SU-DHL-6 (cell line): ENCODE results near the gene ARHGAP8.

Experiments
- CTCF ChIP-seq: fragments of 200-600 bp; sonication (generic); IDR thresholded peaks from one replicate; pipeline ENCODE4 v1.5.1; 2017; ENCODE audit warnings: antibody characterized with exemption, mild to moderate bottlenecking, low read length, moderate library complexity; ENCODE audit not compliant: insufficient read depth, poor library complexity, severe bottlenecking
- EZH2phosphoT487 ChIP-seq: fragments of 200-600 bp; sonication (generic), shearing (Covaris generic); conservative IDR thresholded peaks from 2 replicates; pipeline ENCODE4 v1.6.1; 2018; ENCODE audit warnings: mild to moderate bottlenecking, antibody characterized with exemption, low read length, moderate library complexity, mixed read lengths

DNA sequence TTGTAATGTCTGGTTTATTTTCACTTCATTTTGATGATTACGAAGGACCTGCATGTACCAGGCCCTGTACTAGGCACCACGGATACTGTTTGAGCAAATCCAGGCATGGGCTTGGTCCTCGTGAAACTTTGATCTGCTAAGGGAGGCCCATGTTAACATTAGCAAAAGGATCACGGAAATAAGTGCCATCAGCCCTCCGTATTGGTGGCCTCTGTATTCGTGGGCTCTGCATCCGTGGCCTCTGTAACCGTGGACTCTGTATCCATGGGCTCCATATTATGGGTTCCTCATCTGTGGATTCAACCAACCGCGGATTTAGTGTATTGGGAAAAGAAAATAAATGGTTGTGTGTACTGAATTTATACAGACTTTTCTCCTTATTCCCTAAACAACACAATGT lies 8.7 kb downstream of the ARHGAP8 start:
- TF ChIP-seq CTCF (no peak), EZH2phosphoT487 (no peak)
